ENCODE data around the gene AGRP.

Gene AGRP

GRCh38 chr16:67459066-67459860 lies 24.1 kb downstream of the AGRP start:
- Histone ChIP-seq H3K9ac (ENCODE audit: low read depth, low read length, poor library complexity, severe bottlenecking) (no peak overlapping the region), H3K9me2 (replicated peaks; ENCODE audit: low read depth, low read length) (no peaks in the 10 kb centered on the region), H3K79me2 (ENCODE audit: insufficient read depth, low read length) (no peaks in the 10 kb centered on the region), H3K36me3 (ENCODE audit: insufficient read depth, low read length) (no peaks in the 10 kb centered on the region), H2AFZ (ENCODE audit: low read length) (no peak overlapping the region), H3K27me3 (ENCODE audit: insufficient read depth, low read length, poor library complexity, severe bottlenecking) (no peaks in the 10 kb centered on the region), H3K4me3 (ENCODE audit: low read length, poor library complexity, severe bottlenecking) (no peak overlapping the region), H3K4me2 (ENCODE audit: low read depth, low read length, poor library complexity, severe bottlenecking) (no peak overlapping the region), H3F3A (ENCODE audit: low read depth) (no peaks in the 10 kb centered on the region), H3K4me1 (ENCODE audit: insufficient read depth, low read length, poor library complexity, severe bottlenecking) (no peaks in the 10 kb centered on the region), H4K20me1 (ENCODE audit: insufficient read depth, low read length, poor library complexity, severe bottlenecking) (no peaks in the 10 kb centered on the region), H3K9me3 (ENCODE audit: insufficient read depth, low read depth, low read length) (no peaks in the 10 kb centered on the region)
- TF ChIP-seq CTCF (conservative IDR thresholded peaks at IDR 0.05; ENCODE audit: low read length) (no peak), EZH2phosphoT487 (IDR thresholded peaks at IDR 0.05; ENCODE audit: borderline replicate concordance) (no peak)

- H3K9ac ChIP-seq (ENCODE audit: low read depth, low read length, poor library complexity, severe bottlenecking) = no peak overlapping the region
- H3K4me1 ChIP-seq (ENCODE audit: insufficient read depth, low read length, poor library complexity, severe bottlenecking) = no peaks in the 10 kb centered on the region
- no peaks in the 10 kb centered on the region for H4K20me1 ChIP-seq (ENCODE audit: insufficient read depth, low read length, poor library complexity, severe bottlenecking)
- TF ChIP-seq CTCF (conservative IDR thresholded peaks at IDR 0.05; ENCODE audit: low read length) (no peak), EZH2phosphoT487 (IDR thresholded peaks at IDR 0.05; ENCODE audit: borderline replicate concordance) (no peak)
- H3K9me2 ChIP-seq (replicated peaks; ENCODE audit: low read depth, low read length) = no peaks in the 10 kb centered on the region
- no peak overlapping the region for H2AFZ ChIP-seq (ENCODE audit: low read length)
- no peak overlapping the region for H3K4me2 ChIP-seq (ENCODE audit: low read depth, low read length, poor library complexity, severe bottlenecking)
- H3K9me3 ChIP-seq (ENCODE audit: insufficient read depth, low read depth, low read length) = no peaks in the 10 kb centered on the region
- peaks cover 2% of the 10 kb centered on the region; the same call in 1 of the 2 replicates for H3K36me3 ChIP-seq (ENCODE audit: insufficient read depth, low read length)
- no peak overlapping the region for H3K4me3 ChIP-seq (ENCODE audit: low read length, poor library complexity, severe bottlenecking)
- no peaks in the 10 kb centered on the region for H3K79me2 ChIP-seq (ENCODE audit: insufficient read depth, low read length)
- no peaks in the 10 kb centered on the region for H3F3A ChIP-seq (ENCODE audit: low read depth)
- no peaks in the 10 kb centered on the region for H3K27me3 ChIP-seq (ENCODE audit: insufficient read depth, low read length, poor library complexity, severe bottlenecking)
Measured at GRCh38 chr16:67458121-67458641, 25.2 kb downstream of the AGRP start.

GRCh38 chr16:67457611-67458010 lies 25.7 kb downstream of the AGRP start:
- Histone ChIP-seq H3K9ac (ENCODE audit: low read depth, low read length, poor library complexity, severe bottlenecking) (no peak overlapping the region), H2AFZ (ENCODE audit: low read length) (no peak overlapping the region), H3K36me3 (ENCODE audit: insufficient read depth, low read length) (peaks cover 7% of the 10 kb centered on the region; the same call in 1 of the 2 replicates)

More at GRCh38 chr16:67457611-67458010, 25.7 kb downstream of the AGRP start:
- H4K20me1 ChIP-seq (ENCODE audit: insufficient read depth, low read length, poor library complexity, severe bottlenecking) = no peaks in the 10 kb centered on the region
- H3K4me2 ChIP-seq (ENCODE audit: low read depth, low read length, poor library complexity, severe bottlenecking) = no peak overlapping the region
- no peaks in the 10 kb centered on the region for H3K27me3 ChIP-seq (ENCODE audit: insufficient read depth, low read length, poor library complexity, severe bottlenecking)
- TF ChIP-seq EZH2phosphoT487 (IDR thresholded peaks at IDR 0.05; ENCODE audit: borderline replicate concordance) = no peak
- no peak for TF ChIP-seq CTCF (conservative IDR thresholded peaks at IDR 0.05; ENCODE audit: low read length)
- H3K9me2 ChIP-seq (replicated peaks; ENCODE audit: low read depth, low read length) = no peaks in the 10 kb centered on the region
- H3K9me3 ChIP-seq (ENCODE audit: insufficient read depth, low read depth, low read length) = no peaks in the 10 kb centered on the region
- no peaks in the 10 kb centered on the region for H3K79me2 ChIP-seq (ENCODE audit: insufficient read depth, low read length)
- no peaks in the 10 kb centered on the region for H3K4me1 ChIP-seq (ENCODE audit: insufficient read depth, low read length, poor library complexity, severe bottlenecking)
- H3K4me3 ChIP-seq (ENCODE audit: low read length, poor library complexity, severe bottlenecking) = no peak overlapping the region
- no peaks in the 10 kb centered on the region for H3F3A ChIP-seq (ENCODE audit: low read depth)
